A549 treated with Hydrocortisone at 1 μM for 4 hours (cell line): ENCODE data around the gene TMEM53. TPM values are rescaled to one million over a fixed set of nuclear protein-coding genes. Genes with fewer than 3 reads are reported as not detected.

Source experiments
- total RNA-seq: library from RNA; stranded (reverse); fragments of 200-300 nt; extraction: Qiagen RNA extraction; gene quantifications from 5 replicates; pipeline ENCODE4 v1.2.3, GENCODE V29; 2022

TMEM53 gene
- 7.4 to 9.5 TPM (median 9.0 TPM) in 5 replicates for total RNA-seq

GRCh38 chr1:44674113-44675000, at the start of gene TMEM53, which contains the start of gene ARMH1:
TMEM53 (minus strand) TSS chr1:44674481; CDS start chr1:44674391, 90 bp downstream.
ARMH1 (plus strand) TSS chr1:44674714; CDS start chr1:44689698, 14,984 bp downstream.

Other genes starting within 250 kb of the TMEM53 start
- 0.55 to 1.1 TPM (median 0.92 TPM) in 5 replicates for gene ARMH1, start 233 bp upstream of the TMEM53 start, total RNA-seq
- not detected in 5 replicates for gene RNU5D-1, start 56.7 kb upstream of the TMEM53 start, total RNA-seq
- gene KIF2C, start 65.4 kb upstream of the TMEM53 start, total RNA-seq: 35.7 to 45.5 TPM (median 37.0 TPM) in 5 replicates
- gene RPS8, start 101.1 kb upstream of the TMEM53 start, total RNA-seq: 1,477 to 1,763 TPM (median 1,692 TPM) in 5 replicates
- gene BEST4, start 113.7 kb upstream of the TMEM53 start, total RNA-seq: 0.23 to 0.37 TPM (median 0.32 TPM) in 5 replicates
- gene PLK3, start 125.9 kb upstream of the TMEM53 start, total RNA-seq: 12.9 to 18.3 TPM (median 16.1 TPM) in 5 replicates
- gene DYNLT4, start 132.9 kb upstream of the TMEM53 start, total RNA-seq: 0.32 to 1.0 TPM (median 0.67 TPM) in 5 replicates
- 1.9 to 3.2 TPM (median 2.3 TPM) in 5 replicates for gene BTBD19, start 134.0 kb upstream of the TMEM53 start, total RNA-seq
- 0.14 to 0.27 TPM (median 0.22 TPM) in 5 replicates for gene PTCH2, start 168.8 kb upstream of the TMEM53 start, total RNA-seq